HepG2 (cell line): ENCODE data around the gene FLOT2.
"Not testable (repeated sequence)": the region's sequence is repeated elsewhere in the genome, so short reads cannot be mapped to it uniquely, and the experiment has no call there.

Experiments
- CREM ChIP-seq, 2 experiments: sonication (generic) in 1 of 2; formaldehyde crosslinking in 1 of 2; IDR thresholded peaks; 2 replicates each; pipeline versions ENCODE4 v1.4.0 to v1.6.1; 2016 to 2020; ENCODE audit warnings: antibody characterized with exemption in 1 of 2, mild to moderate bottlenecking in 1 of 2, missing genetic modification reagents in 1 of 2
- CTCF ChIP-seq: sonication (generic); formaldehyde crosslinking; IDR thresholded peaks from 2 replicates; pipeline ENCODE4 v1.5.0; 2020; ENCODE audit warnings: mild to moderate bottlenecking, missing genetic modification reagents, moderate library complexity
- EZH2 ChIP-seq: conservative IDR thresholded peaks from 2 replicates; pipeline ENCODE4 v1.6.1; 2012; ENCODE audit warnings: mild to moderate bottlenecking, low read depth, low read length, moderate library complexity
- MLXIP ChIP-seq: sonication (generic); formaldehyde crosslinking; IDR thresholded peaks from 2 replicates; pipeline ENCODE4 v1.9.0; 2021; ENCODE audit warnings: missing genetic modification reagents, borderline replicate concordance
- USF2 ChIP-seq, 2 experiments: sonication (generic) in 1 of 2; formaldehyde crosslinking in 1 of 2; IDR thresholded peaks; 2 replicates each; pipeline versions ENCODE4 v1.5.1 to v1.6.1; 2011 to 2020; ENCODE audit warnings: borderline replicate concordance in 1 of 2, low read depth in 1 of 2, low read length in 1 of 2, mild to moderate bottlenecking in 1 of 2, missing genetic modification reagents in 1 of 2, moderate library complexity in 1 of 2
- ZNF274 ChIP-seq: sonication (generic); formaldehyde crosslinking; IDR thresholded peaks from 2 replicates; pipeline ENCODE4 v1.5.1; 2020; ENCODE audit warnings: mild to moderate bottlenecking, missing genetic modification reagents

GRCh38 chr17:28893248-28894183 is 4.0 kb downstream of the FLOT2 start:
- TF ChIP-seq MLXIP (CRISPR knock-in tag); CREM (IDR thresholded peaks at IDR 0.05); CREM (CRISPR knock-in tag; IDR thresholded peaks at IDR 0.05); ZNF274; USF2 (IDR thresholded peaks at IDR 0.05; ENCODE audit: low read depth, low read length); USF2 (CRISPR knock-in tag; IDR thresholded peaks at IDR 0.05; ENCODE audit: borderline replicate concordance); CTCF (CRISPR knock-in tag); EZH2: not testable (repeated sequence)
